SW480 (cell line): ENCODE data around the gene IFNAR1.
A peak's percentile ranks its signal among the peaks of the same experiment; 100 is the strongest.

ENCODE experiments used
- DNase-seq: peaks from one replicate; pipeline ENCODE4 v3.0.0-alpha.2; 2016; ENCODE audit warnings: low spot score

The IFNAR1 gene

GRCh38 chr21:33402001-33402979, 77.5 kb downstream of the IFNAR1 start:
- no peak for DNase-seq

DNA sequence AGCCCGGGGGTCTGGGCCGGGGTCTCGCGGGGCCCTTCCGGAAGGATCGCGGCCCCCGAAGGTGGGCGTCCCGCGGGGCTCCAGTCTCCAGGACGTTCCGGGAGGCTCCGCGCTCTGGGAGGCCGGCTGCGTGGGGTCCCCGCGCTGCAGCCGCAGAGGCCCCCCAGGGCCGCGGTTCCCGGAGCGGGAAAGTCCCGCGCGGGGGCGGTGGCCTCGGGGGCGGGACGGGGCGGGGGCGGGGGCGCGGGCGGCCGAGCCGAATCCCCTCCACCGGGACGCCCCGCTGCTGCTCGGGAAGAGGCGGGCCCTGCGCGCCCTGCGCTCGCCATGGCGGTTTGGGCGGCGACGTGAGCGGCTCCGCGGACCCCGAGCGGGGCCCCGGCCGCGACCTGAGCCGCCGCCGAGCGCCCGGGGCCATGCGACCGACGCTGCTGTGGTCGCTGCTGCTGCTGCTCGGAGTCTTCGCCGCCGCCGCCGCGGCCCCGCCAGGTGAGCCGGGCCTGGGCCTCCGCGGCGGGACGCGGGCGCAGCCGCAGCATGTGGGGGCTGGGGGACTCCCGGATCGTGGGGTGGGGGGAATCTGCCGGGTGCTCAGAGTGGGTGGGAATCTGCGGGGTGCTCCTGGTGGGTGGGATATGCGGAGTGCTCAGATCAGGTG, 78.5 kb downstream of the IFNAR1 start, which contains the start of gene IFNGR2:
Gene IFNGR2, plus strand, starts transcription at position 286 of the 658 bp plus-strand sequence. Its CDS starts 131 bp downstream, at position 417.
- DNase-seq = no peak

GRCh38 chr21:33403786-33404585, 79.2 kb downstream of the IFNAR1 start:
- peak; percentile 68 for DNase-seq

GRCh38 chr21:33406493-33406892, 81.7 kb downstream of the IFNAR1 start:
- no peak for DNase-seq
